SK-N-MC (cell line): ENCODE data around the gene BAHCC1.

Experiments used
- EZH2 ChIP-seq: fragments of 200-600 bp; sonication (generic); IDR thresholded peaks from one replicate; pipeline ENCODE4 v1.6.1; 2017; ENCODE audit warnings: antibody characterized with exemption
- FOXP2 ChIP-seq: optimal IDR thresholded peaks from 2 replicates; pipeline ENCODE3; 2011; ENCODE audit warnings: mild to moderate bottlenecking, moderate library complexity; ENCODE audit not compliant: insufficient read depth; ENCODE audit errors: extremely low read length, control extremely low read depth
- POLR2AphosphoS5 ChIP-seq: IDR thresholded peaks from 2 replicates; pipeline ENCODE4 v1.6.1; 2012; ENCODE audit warnings: mild to moderate bottlenecking, low read depth, low read length, borderline replicate concordance

DNA sequence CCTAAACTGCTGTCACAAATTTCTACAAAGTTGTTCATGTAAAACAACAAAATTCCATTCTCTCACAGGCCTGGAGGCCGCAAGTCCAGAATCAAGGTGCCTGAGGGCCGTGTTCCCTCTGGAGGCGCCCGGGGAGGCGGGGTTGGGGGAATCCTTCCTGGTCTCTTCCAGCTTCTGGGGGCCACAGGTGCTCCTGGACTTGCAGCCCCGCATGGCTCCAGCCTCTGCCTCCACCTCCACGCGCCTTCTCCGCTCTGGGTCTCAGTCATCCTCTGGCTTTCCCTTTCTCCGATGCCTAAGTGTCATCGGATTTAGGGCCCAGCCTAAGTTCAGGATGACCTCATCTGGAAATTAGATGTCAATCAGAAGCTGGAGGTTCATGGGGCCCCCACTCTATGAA, 28.6 kb upstream of the BAHCC1 start:
- TF ChIP-seq EZH2 (no peak), POLR2AphosphoS5 (no peak), FOXP2 (no peak)
